NCI-H1694 (cell line): ENCODE measurements around the gene HOXC11.

Experiments
- DNase-seq: peaks from one replicate; lab custom pipeline; 2025; lab: John Stamatoyannopoulos, UW

Gene HOXC11

DNA sequence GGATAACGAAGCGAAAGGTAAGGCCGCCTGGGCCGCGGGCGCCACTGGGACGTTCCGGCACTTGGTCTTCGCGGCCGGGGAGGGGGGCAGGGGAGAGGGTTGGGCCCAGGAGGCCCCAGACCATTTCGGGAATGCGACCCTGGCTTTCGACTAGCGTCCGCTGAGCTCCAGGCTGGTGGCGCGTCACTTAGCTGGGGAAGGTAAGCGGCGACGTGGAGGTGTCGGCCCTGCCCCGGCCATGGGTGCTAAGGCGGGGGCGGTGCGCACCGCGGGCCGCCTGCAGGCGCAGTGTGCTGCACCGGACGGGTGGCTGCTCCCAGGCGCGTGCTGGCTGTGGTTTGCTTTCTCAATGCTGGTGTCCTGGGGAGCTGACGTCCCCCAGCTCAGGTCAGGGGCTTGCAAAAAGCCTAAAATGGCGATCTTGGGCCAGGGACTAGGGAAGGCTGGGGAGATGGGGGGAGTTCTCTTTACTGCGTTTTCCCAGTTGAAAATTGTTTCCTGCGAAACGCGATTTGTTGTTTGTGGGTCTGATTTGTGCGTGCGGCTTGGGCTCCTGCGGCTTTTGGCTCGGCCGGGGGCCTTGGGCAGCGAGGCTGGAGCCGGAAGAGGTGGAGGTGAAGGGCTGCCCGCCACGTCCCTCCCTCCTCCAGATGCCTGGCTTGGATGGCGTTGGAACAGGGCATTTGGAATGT, 13.2 kb downstream of the HOXC11 start:
- DNase-seq = no peak

DNA sequence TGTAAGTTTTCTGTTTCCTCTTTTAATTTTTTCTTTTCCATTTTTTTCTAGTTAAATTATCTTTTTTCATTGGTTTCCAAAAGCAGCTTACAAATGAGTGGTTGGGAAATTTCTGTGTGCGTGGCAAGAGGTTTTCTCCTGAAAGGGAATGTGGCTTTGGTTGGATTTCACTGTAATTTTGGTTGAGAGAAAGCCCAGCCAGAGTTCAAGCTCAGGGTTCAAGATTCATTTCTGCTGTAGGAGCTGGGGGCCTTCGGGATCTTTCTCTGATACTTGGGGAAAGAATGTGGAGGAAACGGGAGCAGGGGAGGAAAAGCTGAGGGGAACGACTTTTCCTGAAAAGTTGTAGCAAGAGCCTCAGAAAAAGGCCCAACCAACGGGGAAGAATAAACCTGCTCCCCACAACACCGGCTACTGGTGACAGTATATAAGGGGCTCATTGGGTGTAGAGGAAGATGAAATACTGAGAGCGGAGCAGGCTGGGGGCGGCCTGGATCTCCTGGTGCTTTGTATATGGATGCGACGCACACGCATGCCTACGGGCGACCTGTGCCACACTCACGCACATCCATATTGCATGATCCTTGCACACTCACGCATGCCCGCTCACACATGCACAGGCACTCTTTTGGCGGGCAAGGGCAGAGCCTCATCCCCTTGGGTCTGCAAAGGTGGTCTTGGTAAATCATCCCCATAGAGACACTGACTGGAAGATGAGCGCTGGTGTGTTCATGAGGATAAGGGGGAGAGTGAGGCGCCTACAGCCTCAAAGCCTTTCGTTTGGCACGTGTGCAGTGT, 14.0 kb downstream of the HOXC11 start:
- DNase-seq = no peak

DNA sequence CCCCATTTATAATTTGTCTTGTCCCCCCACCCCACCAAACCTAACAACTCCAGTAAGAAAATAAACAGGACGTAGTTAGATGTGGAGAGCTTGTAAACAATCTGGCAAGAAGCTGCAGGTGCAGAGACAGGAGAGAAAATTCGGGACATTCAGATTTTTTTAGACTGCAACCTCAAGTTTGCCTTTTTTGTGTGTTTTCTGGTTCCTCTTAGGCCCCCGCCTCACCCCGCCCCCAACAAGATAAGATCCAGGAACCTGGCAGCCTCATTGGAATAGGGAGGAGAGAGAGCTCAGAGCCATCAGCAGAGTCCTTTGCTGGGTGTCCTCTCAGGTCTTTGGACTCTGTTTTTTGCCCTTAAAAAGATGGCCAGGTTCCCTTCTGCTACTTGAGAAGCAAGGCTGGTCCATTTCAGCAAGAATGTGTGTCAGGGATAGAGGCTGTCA, 14.9 kb downstream of the HOXC11 start:
- no peak for DNase-seq

DNA sequence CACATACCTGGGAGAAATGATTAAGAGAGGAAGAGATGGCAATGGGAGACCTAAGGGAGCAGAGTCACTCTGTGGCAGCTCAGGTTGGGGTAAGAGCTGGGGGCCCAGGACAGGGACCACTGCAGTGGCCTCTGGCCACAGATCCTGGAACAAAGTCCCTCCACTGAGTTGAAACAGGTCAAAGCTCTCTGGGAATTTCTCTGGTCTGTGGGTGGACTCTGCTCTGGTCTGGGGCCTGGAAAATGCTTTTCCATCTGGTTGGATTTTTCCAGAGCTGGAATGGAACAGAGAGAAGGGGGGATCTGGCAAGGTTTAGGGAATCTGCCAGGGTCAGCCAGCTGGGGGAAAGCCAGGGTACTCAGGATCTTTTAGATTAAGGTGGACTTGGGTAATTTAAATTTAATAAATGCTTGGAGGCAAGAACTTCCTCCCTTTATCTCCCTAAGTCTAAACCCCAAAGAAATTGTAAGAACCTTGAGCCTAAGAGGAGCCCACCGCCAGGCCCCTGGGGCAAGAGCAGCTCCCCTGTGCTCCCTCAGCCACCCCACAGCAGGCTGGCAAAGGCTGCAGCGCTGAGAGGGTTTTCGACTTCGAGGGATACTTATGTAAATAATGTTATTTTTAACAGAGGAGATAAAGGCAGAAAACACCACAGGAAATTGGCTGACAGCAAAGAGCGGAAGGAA, 15.8 kb downstream of the HOXC11 start:
- DNase-seq = no peak

DNA sequence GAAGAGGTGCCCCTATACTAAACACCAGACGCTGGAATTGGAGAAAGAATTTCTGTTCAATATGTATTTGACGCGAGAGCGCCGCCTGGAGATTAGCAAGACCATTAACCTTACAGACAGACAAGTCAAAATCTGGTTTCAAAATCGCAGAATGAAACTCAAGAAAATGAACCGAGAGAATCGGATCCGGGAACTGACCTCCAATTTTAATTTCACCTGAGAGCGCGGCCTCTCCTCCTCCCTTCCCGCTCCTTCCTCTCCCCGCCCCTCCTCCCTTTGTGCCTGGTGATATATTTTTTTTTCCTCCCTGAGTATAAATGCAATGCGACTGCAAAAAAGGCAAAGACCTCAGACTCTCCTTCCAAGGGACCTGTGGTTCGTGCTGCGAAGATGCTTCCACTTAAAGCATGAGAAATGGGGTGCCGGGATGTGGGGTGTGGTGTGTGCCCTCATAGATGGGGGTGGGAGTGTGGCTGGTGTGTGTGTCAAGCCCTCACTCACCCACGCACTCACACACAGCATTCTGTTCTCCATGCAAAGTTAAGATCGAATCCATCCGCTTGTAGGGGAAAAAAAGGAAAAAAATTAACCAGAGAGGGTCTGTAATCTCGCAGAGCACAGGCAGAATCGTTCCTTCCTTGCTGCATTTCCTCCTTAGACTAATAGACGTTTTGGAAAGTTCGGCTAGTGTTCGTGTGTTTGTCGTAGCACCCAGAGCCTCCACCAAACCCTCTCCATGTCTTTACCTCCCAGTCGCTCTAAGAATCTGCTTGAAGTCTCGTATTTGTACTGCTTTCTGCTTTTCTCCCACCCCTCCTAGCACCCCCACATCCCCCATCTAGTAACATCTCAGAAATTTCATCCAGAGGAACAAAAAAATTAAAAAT, 16.5 kb downstream of the HOXC11 start:
- peak; percentile 48 for DNase-seq

DNA sequence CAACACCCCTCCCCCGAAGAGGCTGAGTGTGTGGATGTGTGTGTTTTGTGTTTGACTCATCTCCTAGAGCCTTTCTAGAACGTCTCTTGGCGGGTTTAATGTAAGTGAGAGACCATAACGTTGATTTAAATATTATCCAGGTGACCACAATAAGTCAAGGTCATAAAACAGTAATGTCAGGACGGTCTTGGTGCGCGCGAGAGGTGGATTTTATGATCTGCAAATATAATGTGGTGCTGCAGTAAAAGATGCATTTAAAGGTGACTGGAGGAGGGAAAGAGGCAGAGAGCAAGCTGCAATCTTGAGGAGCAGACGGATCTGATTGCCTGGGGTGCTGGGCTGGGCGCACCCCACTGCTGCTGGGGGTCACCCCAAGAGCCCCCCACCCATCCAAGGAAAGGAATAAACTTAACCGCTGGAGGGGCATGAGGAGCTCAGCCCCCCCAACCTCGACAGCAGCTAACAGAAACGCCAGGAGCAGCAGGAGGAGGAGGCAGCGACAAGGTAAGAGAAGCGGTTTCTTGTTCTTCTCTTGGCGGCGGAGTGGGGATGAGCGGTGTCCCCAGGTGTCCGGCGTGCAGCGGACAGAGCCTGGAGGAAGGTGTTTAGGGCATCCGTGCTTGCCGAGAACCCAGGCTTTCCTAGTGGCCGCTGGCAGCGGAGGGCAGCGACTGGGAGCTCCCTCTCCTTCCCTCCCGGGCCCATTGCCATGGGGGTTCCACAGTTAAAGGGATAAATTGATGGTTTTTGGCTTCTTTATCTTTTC, 17.6 kb downstream of the HOXC11 start:
- DNase-seq = no peak

DNA sequence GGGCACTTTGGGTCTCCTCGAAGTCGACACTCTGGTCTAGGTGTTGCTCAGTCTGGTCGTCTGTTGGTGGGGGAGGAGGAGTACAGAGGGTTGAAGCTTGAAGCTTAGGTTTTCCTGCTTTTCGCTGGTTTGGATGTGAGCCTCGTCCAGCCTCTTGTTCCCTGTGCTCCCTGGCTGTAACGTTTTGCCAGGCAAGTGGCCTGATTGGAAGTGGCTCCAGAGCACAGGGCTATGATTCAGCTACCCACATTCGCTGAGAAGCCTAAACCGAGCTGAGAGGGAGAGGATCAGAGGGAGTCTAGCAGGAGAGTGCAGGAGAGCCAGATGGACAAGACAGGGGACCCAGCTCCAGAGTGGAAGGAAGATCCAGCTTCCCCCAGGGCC, 18.1 kb downstream of the HOXC11 start:
- DNase-seq = no peak

DNA sequence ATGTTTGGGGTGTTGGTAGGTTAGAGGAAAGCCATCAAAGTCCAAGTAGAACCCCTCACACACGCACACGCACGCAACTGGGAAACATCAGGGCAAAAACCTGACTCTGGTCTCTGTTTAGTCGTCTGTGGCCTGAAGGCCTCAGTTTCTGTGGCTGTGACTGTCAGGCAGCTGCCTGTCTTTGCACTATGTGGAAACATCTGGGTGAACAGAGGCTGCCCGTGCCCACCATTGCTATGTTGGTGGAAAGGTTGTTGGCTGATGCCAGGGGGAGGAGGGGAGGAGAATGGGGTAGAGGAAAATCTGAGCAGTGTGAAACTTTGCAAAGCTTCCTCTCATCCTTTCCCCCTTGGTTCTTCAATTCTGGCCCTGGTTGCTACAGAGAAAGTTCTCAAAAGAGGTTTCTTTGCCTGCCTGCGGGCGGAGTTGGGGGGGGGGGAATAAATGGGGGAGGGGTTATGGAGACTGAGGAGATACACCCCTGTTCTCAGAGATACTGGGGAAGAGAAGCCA, 19.5 kb downstream of the HOXC11 start:
- no peak for DNase-seq

DNA sequence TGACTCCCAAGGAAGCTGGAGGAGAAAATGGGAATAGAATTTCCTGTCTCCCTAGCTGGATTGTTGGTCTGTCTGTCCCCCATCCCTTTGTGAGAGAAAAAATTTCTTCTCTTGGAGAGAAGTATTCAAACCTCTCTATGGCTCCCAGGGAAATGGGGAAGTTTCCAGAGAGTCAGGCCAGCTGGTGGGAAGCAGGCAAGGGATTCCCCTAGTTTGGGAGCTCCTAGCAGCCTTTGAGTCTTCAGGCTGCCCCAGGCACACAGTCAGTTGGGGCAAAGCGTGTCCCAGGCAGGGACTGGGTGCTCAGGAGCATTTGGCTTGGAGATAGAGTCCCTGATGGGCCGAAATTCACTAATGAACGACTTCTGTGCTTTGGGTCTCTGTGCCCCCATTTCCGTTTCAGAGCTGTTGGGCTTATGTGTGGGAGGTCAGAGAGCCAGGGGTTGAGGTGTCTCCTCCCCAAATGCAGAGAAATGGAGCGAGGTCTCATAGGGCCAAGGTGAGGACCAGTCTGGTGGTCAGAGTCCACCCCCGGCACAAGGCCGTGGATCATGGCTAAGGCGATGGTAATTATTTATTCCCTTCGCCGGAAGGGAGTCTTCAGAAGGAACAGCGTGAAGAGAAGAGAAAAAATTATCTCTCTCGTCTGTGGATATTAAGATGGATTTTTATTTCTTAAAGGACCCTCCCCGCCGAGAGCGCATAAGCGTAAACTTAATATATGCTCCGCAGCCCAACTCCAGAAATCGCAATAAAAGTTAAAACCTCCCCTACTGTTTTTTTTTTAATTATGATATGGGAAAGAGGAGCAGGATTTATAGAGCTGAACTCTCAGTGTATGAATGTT, 20.5 kb downstream of the HOXC11 start:
- no peak for DNase-seq

DNA sequence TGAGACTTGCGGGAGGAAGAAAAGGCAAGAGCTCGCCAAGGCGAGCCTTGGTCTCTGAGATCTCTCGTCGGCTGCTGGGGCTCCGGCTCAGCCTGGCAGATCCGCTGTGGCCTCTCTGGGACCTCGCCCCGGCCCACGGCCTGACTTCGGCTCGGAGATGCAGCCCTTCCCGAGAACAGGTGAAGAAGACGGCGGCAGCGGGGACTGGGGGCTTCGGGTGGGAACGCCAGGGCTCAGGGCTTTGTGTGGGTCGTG, 21.0 kb downstream of the HOXC11 start:
- DNase-seq = no peak

DNA sequence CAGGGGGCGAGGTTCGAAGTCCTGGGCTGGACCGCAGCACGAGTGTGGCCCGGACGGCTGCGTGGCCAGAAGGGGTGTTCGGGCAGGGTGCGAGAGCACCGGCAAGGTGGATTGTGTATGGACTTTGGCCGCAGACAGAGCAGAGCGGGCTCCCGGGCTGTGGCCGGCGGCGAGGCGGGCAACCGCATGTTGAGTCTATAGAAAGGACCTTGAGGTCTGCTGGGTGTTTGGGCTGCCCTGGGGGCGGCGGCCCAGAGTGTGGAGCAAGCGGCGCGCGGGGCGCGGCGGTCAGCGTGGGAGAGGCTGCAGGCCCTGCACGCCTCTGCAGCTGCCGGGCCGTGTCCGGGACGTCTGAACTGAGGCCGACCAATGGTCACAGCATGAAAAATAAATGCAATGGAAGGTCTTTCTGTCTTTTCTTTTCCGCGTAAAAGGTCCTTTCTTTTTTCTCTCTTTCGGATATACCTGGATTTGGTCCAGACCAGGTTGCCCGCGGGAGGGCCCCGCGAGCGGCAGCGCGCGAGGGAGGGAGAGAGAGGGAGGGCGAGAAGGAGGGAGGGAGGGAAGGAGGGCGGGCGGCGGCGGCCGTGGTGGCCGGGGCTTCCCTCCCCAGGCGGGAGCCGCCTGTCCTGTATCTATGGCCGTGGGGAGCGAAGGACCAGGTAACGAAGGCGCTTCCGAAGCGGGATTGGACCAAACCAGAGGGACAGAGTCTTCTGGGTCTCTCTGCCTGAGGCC, 21.5 kb downstream of the HOXC11 start:
- no peak for DNase-seq

DNA sequence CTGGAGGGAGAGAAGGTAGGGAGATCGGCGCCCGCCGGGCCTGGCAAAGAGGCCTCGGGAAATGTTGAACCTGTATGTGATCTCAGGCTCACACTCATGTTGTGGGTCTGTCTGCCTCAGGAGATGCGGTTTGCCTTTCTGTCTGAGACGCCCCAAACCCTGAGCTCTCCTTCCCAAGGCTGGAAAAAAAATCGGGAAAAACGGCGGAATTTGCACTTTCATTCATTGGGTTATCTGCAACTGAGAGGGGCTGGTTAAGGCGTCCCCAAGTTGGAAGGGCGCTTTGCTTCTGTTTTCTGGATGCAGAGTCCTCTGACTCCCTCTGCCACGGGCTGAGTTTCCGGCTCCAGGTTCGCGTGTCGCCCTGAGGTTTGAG, 22.1 kb downstream of the HOXC11 start:
- DNase-seq = no peak

DNA sequence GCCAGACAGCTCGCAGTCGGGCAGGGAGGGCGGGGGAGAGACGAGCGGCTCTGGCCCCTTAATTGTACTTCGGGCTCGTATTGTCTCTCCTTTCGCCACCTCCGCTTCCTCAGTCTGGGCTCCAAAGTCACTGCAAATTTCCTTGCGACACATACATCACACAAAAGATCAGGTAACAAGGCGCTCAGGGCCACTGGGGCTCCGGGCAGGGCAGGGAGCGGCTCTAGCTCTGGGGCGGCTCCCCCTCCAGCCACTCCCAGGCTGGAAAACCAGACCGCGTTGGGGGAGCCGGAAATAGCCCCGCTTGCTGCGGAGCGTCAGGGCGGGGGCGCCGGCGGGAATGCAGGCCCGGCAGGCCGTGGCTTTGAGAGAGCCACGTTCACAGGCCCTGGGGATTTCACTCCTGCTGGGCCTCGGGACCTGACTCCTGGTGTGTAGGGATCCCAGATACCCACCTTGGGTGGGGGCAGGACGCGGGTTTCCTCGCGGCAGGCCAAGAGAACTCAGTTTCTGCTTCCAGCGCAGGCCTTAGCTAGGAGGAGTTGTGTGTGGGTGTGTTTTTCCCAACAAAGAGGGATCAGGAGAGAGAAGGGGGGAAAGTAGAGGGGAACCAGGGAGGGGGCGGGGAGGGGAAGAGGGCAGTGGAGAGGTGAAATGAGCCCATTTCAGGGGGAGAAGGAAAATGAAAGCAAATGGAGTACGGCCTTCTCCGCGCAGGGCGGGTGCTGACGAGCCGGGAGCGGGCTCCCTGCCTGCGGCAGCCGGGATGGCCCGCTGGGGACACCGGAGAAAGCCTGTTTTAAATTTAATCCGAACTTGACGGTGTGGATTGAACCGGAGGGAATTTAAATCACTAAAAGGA, 22.7 kb downstream of the HOXC11 start:
- DNase-seq = no peak

DNA sequence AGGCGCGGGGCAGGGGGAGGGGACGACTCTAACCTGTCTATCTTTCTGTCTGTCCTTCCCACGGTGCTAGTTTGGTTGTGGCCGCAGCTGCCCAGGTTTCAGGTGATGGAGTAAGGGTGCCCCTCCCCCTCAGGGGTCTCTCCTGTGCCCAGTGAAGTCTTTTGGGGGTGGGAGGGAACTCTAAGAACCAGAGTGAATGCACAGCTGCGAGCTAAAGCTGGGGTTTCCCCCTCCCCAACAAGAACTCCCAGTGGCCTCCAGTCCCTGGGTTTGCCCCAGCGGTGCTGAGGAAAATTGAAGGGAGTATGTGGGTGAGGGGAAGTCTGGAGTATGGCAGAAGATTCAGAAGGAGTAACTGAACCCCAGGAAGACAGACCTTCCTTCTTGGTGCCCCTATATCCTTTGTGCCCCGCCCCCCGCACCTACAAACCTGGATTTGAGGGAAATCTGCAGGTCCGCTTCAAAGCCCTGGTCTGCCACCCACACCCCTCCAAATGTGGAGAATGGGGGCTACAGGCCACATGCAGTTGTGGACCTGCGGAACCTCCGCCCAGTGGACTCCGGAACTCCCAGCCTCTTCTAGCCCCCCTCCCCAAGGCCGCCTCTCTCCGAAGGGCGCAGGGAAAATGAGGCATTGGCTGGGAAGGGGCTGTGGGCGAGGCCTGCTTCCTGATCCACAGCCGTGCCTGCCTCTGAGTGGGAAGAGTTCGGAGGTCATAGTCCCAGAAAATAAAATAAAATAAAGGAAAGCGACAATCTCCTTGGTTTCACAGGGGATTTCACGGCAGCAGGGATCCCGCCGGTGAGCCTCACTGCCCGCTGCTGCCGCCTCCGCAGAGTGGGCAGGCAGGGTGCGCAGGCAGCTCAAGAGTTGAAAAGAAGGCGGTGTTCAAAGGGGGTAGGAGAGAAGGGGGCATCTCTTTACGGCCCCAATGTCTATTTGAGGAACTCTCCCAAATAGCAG, 23.6 kb downstream of the HOXC11 start:
- DNase-seq = no peak

DNA sequence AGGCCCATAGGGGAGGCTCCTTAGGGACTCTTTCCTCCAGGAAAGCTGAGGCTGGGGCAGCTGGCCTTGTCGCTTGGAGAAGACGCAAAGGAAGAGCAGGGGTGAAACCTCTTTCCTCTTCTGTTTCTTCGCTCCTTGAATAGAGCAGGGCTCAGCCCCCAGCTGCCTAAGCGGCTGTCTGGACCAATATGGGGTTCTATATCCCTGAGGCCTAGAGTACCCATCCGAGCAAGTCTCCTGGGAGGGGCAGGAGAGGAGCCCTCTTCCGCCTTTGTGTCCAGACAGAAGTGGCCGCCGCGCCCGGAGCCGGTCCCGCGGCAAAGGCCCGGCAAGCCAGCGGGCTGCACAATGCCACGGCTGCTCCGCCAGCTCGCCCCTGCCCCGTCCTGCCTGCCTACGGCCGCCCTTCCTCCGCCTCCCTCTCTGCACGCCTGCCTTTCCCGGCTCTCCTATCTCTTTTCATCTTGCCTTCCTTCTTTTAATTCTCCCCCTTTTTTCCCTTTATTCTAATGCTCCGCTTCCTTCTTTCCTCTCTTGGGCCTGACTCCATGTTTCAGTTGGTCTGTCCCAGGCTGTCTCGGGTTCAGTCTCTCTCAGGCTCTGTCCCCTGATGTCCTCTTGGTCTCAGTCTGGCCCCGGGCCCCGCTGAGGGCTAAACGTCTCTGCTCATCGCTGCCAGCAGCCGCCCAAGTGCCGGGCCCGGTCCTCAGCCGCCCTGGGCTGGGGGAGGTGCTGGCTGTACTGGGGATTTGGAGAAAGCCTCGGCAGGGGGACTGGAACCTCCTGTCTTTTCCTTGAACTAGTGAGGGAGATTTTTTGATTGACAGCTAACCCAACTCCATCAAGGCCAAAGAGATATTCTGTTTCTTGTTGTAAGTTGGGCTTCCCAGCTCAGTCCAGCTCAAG, 24.5 kb downstream of the HOXC11 start:
- no peak for DNase-seq

DNA sequence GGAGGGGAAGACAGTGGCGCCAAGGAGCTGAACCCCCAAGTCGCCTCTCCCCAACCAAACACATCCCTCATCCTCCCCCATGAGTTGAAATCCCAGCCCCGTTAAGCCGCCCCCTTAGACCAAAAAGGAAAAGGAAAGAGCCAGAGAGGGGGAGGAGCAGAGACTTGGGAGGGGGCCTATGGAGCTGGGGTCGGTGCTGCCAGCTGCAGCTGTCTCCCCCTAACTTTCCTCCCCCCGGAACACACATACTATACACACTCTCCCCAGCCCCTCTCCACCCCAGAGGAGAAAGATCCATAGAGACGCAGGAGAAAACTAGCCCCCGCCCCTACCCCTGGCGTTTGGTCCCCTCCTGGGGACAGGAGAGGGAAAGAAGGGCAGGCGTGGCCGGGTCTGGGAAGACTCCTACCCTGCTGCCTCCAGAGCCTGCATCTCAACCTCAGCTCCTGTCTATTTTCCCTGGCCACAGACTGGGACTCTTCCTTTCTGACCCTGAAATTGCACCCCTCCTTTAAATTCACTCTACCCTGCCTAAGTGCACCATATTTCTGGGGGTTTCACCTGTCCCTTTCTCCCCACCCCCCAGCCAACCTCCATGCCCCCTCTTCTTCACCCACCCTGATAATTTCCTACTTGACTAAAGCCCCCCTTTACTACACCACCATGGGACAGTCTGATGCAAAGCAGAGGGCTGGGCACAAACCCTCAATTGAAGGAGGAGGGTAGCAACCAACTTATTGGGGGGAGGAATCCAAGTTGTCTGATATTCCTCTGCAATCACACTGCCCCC, 25.4 kb downstream of the HOXC11 start:
- no peak for DNase-seq
